Uterus (tissue), 2 donors: ENCODE measurements around the gene CDYL.

Experiments
- CTCF ChIP-seq, 4 experiments: fragments of 200-600 bp in 2 of 4; fragments of 450-650 bp in 2 of 4; sonication (generic) in 2 of 4; IDR thresholded peaks; one replicate each; pipeline ENCODE4 v1.5.1; 2016 to 2019; ENCODE audit warnings: antibody characterized with exemption in 4 of 4, mild to moderate bottlenecking in 2 of 4, moderate library complexity in 1 of 4
- POLR2A ChIP-seq, 2 donors: fragments of 450-650 bp; IDR thresholded peaks; one replicate each; pipeline ENCODE4 v1.6.1; 2016; ENCODE audit warnings: antibody characterized with exemption in 2 of 2, mild to moderate bottlenecking in 1 of 2, moderate library complexity in 1 of 2

GRCh38 chr6:4778086-4778485 lies 1.9 kb downstream of the CDYL start:
- TF ChIP-seq POLR2A (IDR thresholded peaks at IDR 0.05) (no peak), CTCF (IDR thresholded peaks at IDR 0.05) (no peak)
